IMR-90 (cell line): ENCODE measurements around the gene MAPK1. TPM values are rescaled to one million over a fixed set of nuclear protein-coding genes. Genes with fewer than 3 reads are reported as not detected.
A peak's percentile ranks its signal among the peaks of the same experiment; 100 is the strongest.

Source experiments
- ATAC-seq: fragments of 200-7000 bp; cut with Tn5 transposase; 2 replicates; pipeline ENCODE4 v1.9.1; 2020; ENCODE audit warnings: low read depth, mild to moderate bottlenecking, moderate library complexity
- BruUV-seq: library from RNA; stranded (reverse); fragments of 400-500 nt; replicated peaks from 2 replicates; lab custom pipeline; 2021; lab: Mats Ljungman, UMichigan
- CTCF ChIA-PET: fragments of 300-600 bp; formaldehyde crosslinking; extraction: SDS; loops from one replicate; lab custom pipeline; 2021; ENCODE audit warnings: antibody characterized with exemption; lab: Yijun Ruan, JAX
- POLR2A ChIA-PET: fragments of 300-600 bp; sonication (Branson Sonifier 250); formaldehyde crosslinking; loops from one replicate; lab custom pipeline; 2022; ENCODE audit warnings: antibody characterized with exemption; ENCODE audit not compliant: unreplicated experiment; lab: Charles Lee
- DNase-seq: peaks from one replicate; pipeline ENCODE4 v3.0.0; 2013
- H2AFZ ChIP-seq: replicated peaks from 2 replicates; pipeline ENCODE3; 2013; ENCODE audit warnings: low read length, mild to moderate bottlenecking; ENCODE audit not compliant: poor library complexity
- H2AK5ac ChIP-seq: 2 replicates; pipeline ENCODE4 v1.6.1; 2013; ENCODE audit warnings: low read depth, low read length, inconsistent platforms
- H2AK9ac ChIP-seq: replicated peaks from 2 replicates; pipeline ENCODE3; 2013; ENCODE audit warnings: mild to moderate bottlenecking, low read depth, low read length, moderate library complexity; ENCODE audit not compliant: poor library complexity
- H2BK120ac ChIP-seq: 2 replicates; pipeline ENCODE4 v1.6.1; 2013; ENCODE audit warnings: low read depth, low read length, inconsistent platforms
- H2BK15ac ChIP-seq: 3 replicates; pipeline ENCODE4 v1.6.1; 2013; ENCODE audit warnings: low read depth, low read length, inconsistent platforms
- H2BK20ac ChIP-seq: 2 replicates; pipeline ENCODE4 v1.6.1; 2013; ENCODE audit warnings: low read depth, mild to moderate bottlenecking, inconsistent platforms, low read length, moderate library complexity
- H2BK5ac ChIP-seq: 2 replicates; pipeline ENCODE4 v1.6.1; 2013; ENCODE audit warnings: mild to moderate bottlenecking, low read depth, low read length, inconsistent platforms; ENCODE audit not compliant: poor library complexity, severe bottlenecking
- H3K14ac ChIP-seq: replicated peaks from 2 replicates; pipeline ENCODE4 v1.6.1; 2013; ENCODE audit warnings: low read depth, low read length, inconsistent platforms
- H3K18ac ChIP-seq: 2 replicates; pipeline ENCODE4 v1.6.1; 2013; ENCODE audit warnings: low read depth, low read length, control low read depth
- H3K23ac ChIP-seq: 2 replicates; pipeline ENCODE4 v1.6.1; 2013; ENCODE audit warnings: low read depth, low read length, inconsistent platforms
- H3K27ac ChIP-seq: 2 replicates; pipeline ENCODE4 v1.5.1; 2013; ENCODE audit warnings: mild to moderate bottlenecking, control low read depth, low read length; ENCODE audit not compliant: insufficient read depth
- H3K27me3 ChIP-seq: 2 replicates; pipeline ENCODE4 v1.6.1; 2013; ENCODE audit warnings: low read length; ENCODE audit not compliant: control insufficient read depth, insufficient read depth
- H3K36me3 ChIP-seq: 2 replicates; pipeline ENCODE4 v1.6.1; 2013; ENCODE audit warnings: low read length, mixed read lengths; ENCODE audit not compliant: control insufficient read depth, insufficient read depth
- H3K4ac ChIP-seq: 2 replicates; pipeline ENCODE4 v1.6.1; 2013; ENCODE audit warnings: low read depth, low read length, inconsistent platforms
- H3K4me1 ChIP-seq: 2 replicates; pipeline ENCODE4 v1.6.1; 2013; ENCODE audit warnings: low read length, mixed read lengths; ENCODE audit not compliant: control insufficient read depth, insufficient read depth
- H3K4me2 ChIP-seq: 2 replicates; pipeline ENCODE4 v1.6.1; 2013; ENCODE audit warnings: low read depth, mild to moderate bottlenecking, control low read depth, low read length, moderate library complexity
- H3K4me3 ChIP-seq: 2 replicates; pipeline ENCODE4 v1.5.1; 2013; ENCODE audit warnings: low read depth, mild to moderate bottlenecking, control low read depth, low read length, moderate library complexity; ENCODE audit not compliant: insufficient read depth
- H3K56ac ChIP-seq: 2 replicates; pipeline ENCODE4 v1.6.1; 2013; ENCODE audit warnings: low read length, inconsistent platforms; ENCODE audit not compliant: insufficient read depth; ENCODE audit errors: extremely low read depth
- H3K79me1 ChIP-seq, 2 experiments: 2 replicates each; pipeline ENCODE4 v1.6.1; 2013; ENCODE audit warnings: low read length in 2 of 2, inconsistent platforms in 1 of 2, low read depth in 1 of 2
- H3K9ac ChIP-seq: 2 replicates; pipeline ENCODE4 v1.6.1; 2013; ENCODE audit warnings: low read depth, low read length, control low read depth
- H3K9me1 ChIP-seq: 2 replicates; pipeline ENCODE4 v1.6.1; 2013; ENCODE audit warnings: low read length, inconsistent platforms; ENCODE audit not compliant: insufficient read depth
- H3K9me3 ChIP-seq: 2 replicates; pipeline ENCODE4 v1.6.1; 2013; ENCODE audit warnings: low read length; ENCODE audit not compliant: control insufficient read depth, insufficient read depth
- H4K20me1 ChIP-seq: 2 replicates; pipeline ENCODE4 v1.6.1; 2013; ENCODE audit warnings: low read length, inconsistent platforms; ENCODE audit not compliant: insufficient read depth
- H4K5ac ChIP-seq: 2 replicates; pipeline ENCODE4 v1.6.1; 2013; ENCODE audit warnings: mild to moderate bottlenecking, low read depth, low read length, control low read depth
- H4K8ac ChIP-seq, 2 experiments: 2 replicates each; pipeline ENCODE4 v1.6.1; 2013; ENCODE audit warnings: low read depth in 2 of 2, low read length in 2 of 2, control low read depth in 1 of 2, inconsistent platforms in 1 of 2
- H4K91ac ChIP-seq: 2 replicates; pipeline ENCODE4 v1.6.1; 2013; ENCODE audit warnings: low read depth, low read length, inconsistent platforms; ENCODE audit not compliant: insufficient read depth
- CEBPB ChIP-seq: IDR thresholded peaks from 2 replicates; pipeline ENCODE4 v1.6.1; 2012; ENCODE audit warnings: low read depth, low read length, improper control_type of control experiment
- CTCF ChIP-seq: conservative IDR thresholded peaks from 2 replicates; pipeline ENCODE4 v1.5.1; 2012; ENCODE audit warnings: mild to moderate bottlenecking, low read depth, low read length, improper control_type of control experiment
- ELK1 ChIP-seq: fragments of 150-350 bp; IDR thresholded peaks from 2 replicates; pipeline ENCODE4 v1.6.1; 2016; ENCODE audit warnings: low read depth, mild to moderate bottlenecking, low read length, moderate library complexity, borderline replicate concordance
- MAFK ChIP-seq: IDR thresholded peaks from 2 replicates; pipeline ENCODE4 v1.6.1; 2012; ENCODE audit warnings: low read depth, low read length, improper control_type of control experiment
- MAZ ChIP-seq: IDR thresholded peaks from 2 replicates; pipeline ENCODE4 v1.6.1; 2012; ENCODE audit warnings: low read depth, mild to moderate bottlenecking, low read length, improper control_type of control experiment, moderate library complexity, borderline replicate concordance
- MXI1 ChIP-seq: IDR thresholded peaks from 2 replicates; pipeline ENCODE4 v1.6.1; 2012; ENCODE audit warnings: low read depth, mild to moderate bottlenecking, low read length, moderate library complexity, borderline replicate concordance
- POLR2A ChIP-seq: IDR thresholded peaks from 2 replicates; pipeline ENCODE4 v1.6.1; 2012; ENCODE audit warnings: mild to moderate bottlenecking, low read depth, low read length
- RAD21 ChIP-seq: IDR thresholded peaks from 2 replicates; pipeline ENCODE4 v1.6.1; 2012; ENCODE audit warnings: low read length, improper control_type of control experiment
- RFX5 ChIP-seq: IDR thresholded peaks from 2 replicates; pipeline ENCODE4 v1.8.0; 2012; ENCODE audit warnings: low read depth, mild to moderate bottlenecking, low read length, moderate library complexity
- WGBS, 2 experiments: methylation state at CpG; one replicate each; pipeline versions ENCODE4 v1.1.5 to v1.1.7; 2013; ENCODE audit warnings: missing lambda C conversion rate in 2 of 2; ENCODE audit not compliant: insufficient read length in 1 of 2; ENCODE audit errors: extremely low coverage in 2 of 2; 5-methylcytosine and 5-hydroxymethylcytosine counted together
- dilution Hi-C: fragments of 300-500 bp; cut with HindIII; formaldehyde crosslinking; loops from one replicate; pipeline ENCODE4 v1.14.3; 2018; ENCODE audit warnings: low sequenced_read_pairs; ENCODE audit not compliant: unreplicated experiment
- in situ Hi-C: fragments of 300-500 bp; cut with MboI; formaldehyde crosslinking; loops from 3 replicates; pipeline ENCODE4 v1.14.3; 2019; ENCODE audit warnings: low sequenced_read_pairs, inconsistent platforms, mixed read lengths
- intact Hi-C: fragments of 100-400 bp; cut with micrococcal nuclease; formaldehyde crosslinking; loops from 2 replicates; pipeline ENCODE4 v1.10.0; 2022
- polyA plus RNA-seq, 3 experiments: library from polyadenylated mRNA; depleted of rRNA; stranded (reverse); fragments of >200 nt; gene quantifications; 2 replicates each; pipeline ENCODE4 v1.2.3, GENCODE V29; 2012; ENCODE audit warnings: low replicate concordance in 1 of 3
- total RNA-seq: library from RNA; depleted of rRNA; stranded (reverse); fragments of >200 nt; gene quantifications from 2 replicates; pipeline ENCODE4 v1.2.3, GENCODE V29; 2012
- TF ChIP-seq, protein P1 (sequence below): fragments of 150-350 bp; IDR thresholded peaks from 2 replicates; pipeline ENCODE4 v1.6.1; 2017; ENCODE audit warnings: mild to moderate bottlenecking, antibody characterized with exemption, low read length, low read depth

The MAPK1 gene
- total and polyA plus RNA-seq, 2 of the 4 experiments (the other 2 are of a cell fraction): 41.0 to 51.3 TPM

DNA sequence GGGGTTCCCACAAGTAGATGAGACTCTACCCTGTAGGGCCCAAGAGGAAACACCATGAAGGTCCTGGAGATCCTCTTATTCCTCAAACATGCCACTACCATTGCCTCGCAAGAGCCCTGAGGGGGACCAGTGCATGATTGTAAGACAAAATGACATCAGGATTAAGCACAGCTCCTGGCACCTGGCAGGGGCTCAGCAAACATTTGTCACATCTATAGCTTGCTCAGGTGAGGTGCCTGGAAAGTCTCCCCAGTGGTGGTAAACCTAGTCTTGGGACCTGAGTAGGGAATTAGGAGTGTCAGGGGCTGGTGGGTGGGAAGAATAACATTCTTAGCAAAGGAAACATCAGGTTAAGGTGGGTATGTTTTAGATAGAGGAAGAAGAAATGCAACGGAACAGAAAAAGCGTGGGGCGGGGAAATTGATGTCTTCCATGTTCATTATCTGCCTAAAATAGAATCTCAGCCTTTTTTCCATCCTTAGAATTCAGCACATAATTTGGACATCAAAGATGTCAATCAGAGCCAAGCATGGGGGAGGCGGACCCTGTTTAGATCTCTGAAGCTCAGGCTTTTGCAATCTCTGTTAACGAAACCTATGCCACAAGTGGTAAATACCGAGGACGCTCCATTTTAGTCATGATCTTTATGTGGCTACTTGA, 132.8 kb downstream of the MAPK1 start:
- WGBS, 2 experiments: 0% methylated on average over 1 of the region's 8 CpGs; no CpG with 5 or more reads in 1 of the 2 experiments
- BruUV-seq: no TSS peak
- Histone ChIP-seq H3K4ac (no peak overlapping the region), H3K9me1 (peaks cover 3% of the 10 kb centered on the region; the same call in 1 of the 2 replicates), H4K20me1 (no peaks in the 10 kb centered on the region; the same call in 1 of the 2 replicates), H3K23ac (peak overlapping the region; percentile 66; the same call in 1 of the 2 replicates), H4K8ac (no peak overlapping the region), H3K14ac (no peak overlapping the region), H2AK5ac (no peak overlapping the region), H3K9ac (peak overlapping the region; percentile 44; the same call in 1 of the 2 replicates), H4K91ac (no peak overlapping the region), H3K27ac (no peak overlapping the region), H3K56ac (no peak overlapping the region), H2AFZ (peak overlapping the region; percentile 50), H2BK15ac (no peak overlapping the region), H3K36me3 (no peaks in the 10 kb centered on the region), H2AK9ac (peak overlapping the region; percentile 75), H4K5ac (no peak overlapping the region), H2BK5ac (no peak overlapping the region), H3K18ac (no peak overlapping the region), H3K4me1 (peaks cover 2% of the 10 kb centered on the region; the same call in 1 of the 2 replicates), H3K9me3 (no peaks in the 10 kb centered on the region), H2BK20ac (no peak overlapping the region), H3K79me1 (no peaks in the 10 kb centered on the region), H3K4me3 (peak overlapping the region; percentile 50), H3K4me2 (peak overlapping the region; percentile 79), H2BK120ac (no peak overlapping the region), H3K27me3 (0 out of 2 replicates have a peak, but pooled peaks cover under 1% of the 10 kb centered on the region)
- in situ Hi-C loops: no loop called here
- no peak for ATAC-seq
- dilution Hi-C loops: no loop called here
- CTCF ChIA-PET: no interaction called here
- no peak for DNase-seq
- intact Hi-C loops: no loop called here
- TF ChIP-seq CTCF: no peak
- no peak for TF ChIP-seq POLR2A
- no peak for TF ChIP-seq MXI1
- no peak for TF ChIP-seq MAFK
- no peak for TF ChIP-seq MAZ
- TF ChIP-seq RFX5: no peak
- TF ChIP-seq ELK1: no peak
- TF ChIP-seq CEBPB: no peak
- no peak for TF ChIP-seq RAD21
- TF ChIP-seq, protein P1, sequence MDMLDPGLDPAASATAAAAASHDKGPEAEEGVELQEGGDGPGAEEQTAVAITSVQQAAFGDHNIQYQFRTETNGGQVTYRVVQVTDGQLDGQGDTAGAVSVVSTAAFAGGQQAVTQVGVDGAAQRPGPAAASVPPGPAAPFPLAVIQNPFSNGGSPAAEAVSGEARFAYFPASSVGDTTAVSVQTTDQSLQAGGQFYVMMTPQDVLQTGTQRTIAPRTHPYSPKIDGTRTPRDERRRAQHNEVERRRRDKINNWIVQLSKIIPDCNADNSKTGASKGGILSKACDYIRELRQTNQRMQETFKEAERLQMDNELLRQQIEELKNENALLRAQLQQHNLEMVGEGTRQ: no peak
- POLR2A ChIA-PET: no interaction called here
